Skin of body (tissue), 2 donors: ENCODE results near the gene KCNJ8. TPM values are rescaled to one million over a fixed set of nuclear protein-coding genes. Genes with fewer than 3 reads are reported as not detected.
"Not testable (repeated sequence)": the region's sequence is repeated elsewhere in the genome, so short reads cannot be mapped to it uniquely, and the experiment has no call there.

Experiments
- DNase-seq: peaks from one replicate; lab custom pipeline; 2025; lab: John Stamatoyannopoulos, UW
- total RNA-seq: library from RNA; depleted of rRNA; stranded (reverse); fragments of >200 nt; gene quantifications from one replicate; pipeline ENCODE4 v1.2.3, GENCODE V29; 2014

KCNJ8 gene
- total RNA-seq, result 30.5 TPM

DNA sequence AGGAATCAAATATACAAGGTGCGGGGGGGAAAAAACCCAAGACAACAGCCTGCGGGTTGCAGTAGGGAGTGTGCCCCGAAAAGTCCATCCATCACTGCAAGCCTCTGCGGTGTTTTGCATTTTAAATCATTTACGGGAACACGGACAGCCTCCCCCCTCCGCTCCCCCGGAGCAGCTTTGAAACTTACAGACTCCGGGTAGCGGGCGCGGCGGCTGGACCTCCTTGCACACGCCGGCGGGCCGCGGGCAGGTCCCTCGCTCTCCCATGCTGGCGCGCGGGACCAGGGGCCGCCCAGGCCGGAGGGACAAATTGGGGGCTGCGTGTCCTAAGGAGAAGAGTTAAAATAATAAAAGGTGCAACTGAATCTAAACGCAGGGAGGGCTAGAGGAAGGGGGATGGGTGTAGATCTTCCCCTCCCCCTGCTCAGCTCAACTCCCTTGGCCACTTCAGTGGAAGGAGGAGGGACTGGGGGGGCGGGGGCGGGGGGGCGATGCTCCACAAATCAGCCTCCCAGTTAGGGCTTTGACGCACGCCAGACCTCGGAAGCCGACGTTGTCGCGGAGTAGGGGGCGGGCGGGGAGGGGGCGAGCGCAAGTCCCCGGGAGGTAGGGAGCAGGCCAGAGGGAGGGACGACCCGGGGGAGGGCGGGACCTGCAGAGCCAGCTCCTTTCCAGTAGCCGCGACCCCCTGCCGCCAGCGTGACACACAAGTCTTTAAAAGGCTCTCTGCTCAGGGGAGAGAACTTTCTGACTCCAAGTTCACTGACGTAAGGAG lies at the start of gene KCNJ8:
TSS of gene KCNJ8 (minus strand) at position 349 of the 775 bp plus-strand sequence. CDS start 1,090 bp downstream, outside the sequence.
- DNase-seq, result peak; percentile 52

DNA sequence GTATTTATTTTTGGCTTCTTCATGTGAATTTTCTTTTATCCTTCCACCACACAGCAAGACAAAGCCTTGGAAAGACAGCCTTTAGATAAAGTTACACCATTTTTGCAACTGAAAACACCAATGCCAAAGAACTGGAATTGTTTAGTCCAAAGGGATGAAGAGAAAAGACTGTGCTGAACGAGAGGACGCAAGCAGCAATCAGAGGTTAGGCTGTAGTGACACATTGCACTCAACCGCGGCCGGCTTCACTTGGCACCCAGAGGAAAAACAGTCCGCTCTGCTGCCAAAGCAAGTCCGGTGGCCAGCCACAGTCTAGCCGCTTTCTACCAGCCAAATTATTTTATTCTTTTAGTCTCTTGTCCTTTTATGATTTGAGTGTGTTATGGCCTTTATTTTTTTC lies 49.1 kb upstream of the KCNJ8 start:
- no peak for DNase-seq

DNA sequence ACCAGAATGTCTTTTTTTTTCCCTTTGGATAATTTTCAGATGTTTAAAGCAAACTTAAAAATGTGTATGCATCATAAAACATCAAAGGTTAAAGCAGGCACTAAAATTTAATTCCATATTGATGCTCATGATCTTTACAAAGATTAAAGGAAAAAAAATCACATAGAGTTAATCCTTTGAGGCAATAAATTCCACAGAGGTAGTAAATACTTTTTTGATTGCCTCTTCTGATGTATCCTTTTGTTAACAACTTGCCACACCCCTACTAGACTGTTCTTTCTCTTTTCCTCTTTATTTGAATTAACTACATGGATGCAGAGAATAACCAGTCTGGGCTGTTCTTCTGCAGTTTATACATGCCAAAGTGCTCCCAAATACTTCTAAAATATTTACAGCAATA lies 45.2 kb upstream of the KCNJ8 start:
- DNase-seq, result no peak

DNA sequence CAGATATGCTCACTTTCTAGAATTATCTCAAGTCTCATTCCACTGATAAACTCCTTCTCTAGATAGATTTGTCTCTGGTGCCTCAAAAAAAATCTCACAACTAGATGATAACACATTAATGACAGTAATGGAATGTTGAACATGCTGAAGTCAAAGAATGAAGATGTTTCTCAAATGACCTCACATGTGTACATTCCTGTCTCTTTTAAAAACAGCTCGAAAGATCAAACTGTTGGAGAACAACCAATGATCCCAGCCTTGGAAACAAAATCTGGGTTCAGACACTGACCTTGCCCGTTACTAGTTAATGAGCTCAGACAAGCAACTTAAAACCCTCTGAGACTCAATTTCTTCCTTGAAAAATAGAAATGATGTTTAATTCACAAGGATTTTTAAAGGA lies 44.7 kb upstream of the KCNJ8 start:
- peak; percentile 13 for DNase-seq

DNA sequence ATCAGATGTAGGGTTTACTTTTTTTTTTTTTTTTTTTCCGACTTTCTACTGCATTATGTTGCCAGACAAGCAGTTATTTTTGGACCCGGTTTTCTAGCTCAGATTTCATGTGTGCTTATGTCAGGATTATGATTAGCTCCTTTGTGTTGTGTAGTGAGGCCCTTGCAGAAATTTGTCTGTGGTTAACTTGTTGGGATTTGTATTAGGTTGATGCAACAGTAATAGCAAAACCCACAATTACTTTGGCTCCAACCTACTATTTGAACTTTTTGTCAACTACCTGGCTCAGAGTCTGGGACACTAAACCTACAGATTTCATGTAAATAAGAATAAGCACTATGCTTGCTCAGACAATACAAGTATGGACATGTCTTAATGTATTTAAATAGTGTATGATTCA lies 44.1 kb upstream of the KCNJ8 start:
- DNase-seq, result peak; percentile 20

DNA sequence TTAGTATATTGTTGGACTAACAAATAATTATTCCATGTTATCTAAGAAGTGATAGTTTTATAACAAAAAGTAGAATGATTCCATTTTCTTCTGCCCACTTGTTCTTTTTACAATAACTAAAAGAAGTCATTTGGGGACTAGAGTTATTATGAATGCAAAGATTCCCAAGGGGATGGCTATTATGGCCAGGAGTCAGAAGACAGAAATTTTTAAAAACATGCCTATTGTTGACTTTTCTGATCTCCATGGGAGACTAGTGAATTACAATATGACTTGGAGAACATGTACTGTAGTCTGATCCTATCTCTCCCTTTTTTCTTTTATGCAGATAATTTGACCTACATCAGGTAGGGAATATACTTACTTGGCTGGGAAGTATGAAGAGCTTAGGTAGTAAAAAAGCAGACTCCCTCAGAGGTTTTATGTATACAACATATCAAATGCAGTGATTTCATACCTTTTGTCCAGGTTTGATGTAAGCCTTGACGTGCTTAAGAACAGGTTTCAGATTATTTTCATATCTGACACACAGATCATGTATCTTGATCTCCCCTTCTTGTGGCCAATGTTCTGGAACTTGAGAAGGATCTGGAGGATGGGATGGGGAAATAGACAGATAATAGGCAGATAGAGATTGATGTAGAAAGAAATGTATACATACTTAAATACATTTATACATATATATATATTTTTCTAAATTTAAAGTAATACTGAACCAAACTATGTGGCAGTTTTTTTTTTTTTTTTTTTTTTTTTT lies 41.0 kb upstream of the KCNJ8 start:
- no peak for DNase-seq

DNA sequence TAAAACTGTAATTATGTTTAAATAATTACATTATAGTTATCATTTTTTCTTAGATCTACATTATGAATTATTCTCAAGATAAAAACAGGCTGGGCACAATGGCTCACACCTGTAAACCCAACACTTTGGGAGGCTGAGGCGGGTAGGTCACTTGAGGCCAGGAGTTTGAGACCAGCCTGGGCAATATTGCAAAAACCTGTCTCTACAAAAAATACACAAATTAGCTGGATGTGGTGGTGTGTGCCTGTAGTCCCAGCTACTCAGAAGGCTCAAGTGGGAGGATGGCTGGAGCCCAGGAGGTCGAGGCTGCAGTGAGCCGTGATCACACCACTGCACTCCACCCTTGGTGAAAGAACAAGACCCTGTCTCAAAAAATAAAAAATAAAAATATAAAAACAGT lies 40.3 kb upstream of the KCNJ8 start:
- DNase-seq, result no peak

DNA sequence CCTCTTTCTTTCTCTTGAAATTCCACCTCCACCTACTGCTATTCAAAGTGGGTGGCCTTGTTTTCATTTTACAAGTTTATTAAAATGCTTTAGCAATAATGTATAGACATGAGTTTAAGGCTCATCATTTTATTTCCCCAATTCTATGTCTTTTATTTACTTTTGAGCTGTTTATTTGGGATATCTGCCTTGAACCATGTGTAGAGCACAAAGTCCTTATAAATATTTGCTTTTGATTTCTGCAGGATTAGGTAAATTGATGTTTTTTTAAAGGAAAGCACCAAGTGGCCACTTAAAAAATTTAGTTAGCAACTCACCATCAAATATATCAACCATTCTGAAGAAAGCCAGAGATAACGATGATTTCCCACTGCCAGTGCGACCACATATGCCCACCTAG lies 39.8 kb upstream of the KCNJ8 start:
- no peak for DNase-seq

DNA sequence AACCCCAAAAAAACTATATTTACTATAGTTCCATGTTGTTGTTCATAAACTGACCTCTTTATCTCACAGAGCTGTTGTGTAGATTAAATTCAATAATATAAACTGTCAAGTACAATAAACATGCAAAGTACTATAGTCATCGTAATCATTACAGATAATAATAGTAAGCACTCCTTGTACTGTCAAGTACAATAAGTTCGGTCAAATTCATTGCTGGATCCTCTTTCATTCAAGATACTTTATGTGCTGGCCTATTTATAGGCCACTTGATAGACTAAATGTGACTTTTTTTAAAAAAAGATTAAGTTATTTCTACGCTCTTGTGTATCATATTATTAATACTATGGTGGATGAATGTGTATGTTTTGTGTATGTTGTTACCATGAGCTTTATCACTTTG lies 39.2 kb upstream of the KCNJ8 start:
- DNase-seq, result no peak

DNA sequence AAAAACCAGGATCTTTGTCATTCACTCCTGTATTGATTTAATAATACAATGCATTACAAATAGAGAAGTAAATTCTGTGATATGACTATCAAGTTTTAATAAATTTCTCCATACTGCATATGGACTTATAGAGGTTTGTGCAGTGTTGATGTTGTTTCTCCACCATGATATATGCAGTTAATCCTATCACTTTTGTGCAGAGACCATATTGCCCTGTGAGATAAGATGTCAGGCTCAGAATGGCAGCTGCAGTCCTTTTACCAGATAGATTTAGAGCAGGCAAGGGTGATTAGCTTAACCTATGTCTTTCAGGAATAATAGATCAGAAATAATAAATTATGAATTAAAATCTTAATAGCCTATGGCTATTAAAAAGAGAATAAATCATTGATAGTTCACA lies 38.6 kb upstream of the KCNJ8 start:
- DNase-seq, result no peak

DNA sequence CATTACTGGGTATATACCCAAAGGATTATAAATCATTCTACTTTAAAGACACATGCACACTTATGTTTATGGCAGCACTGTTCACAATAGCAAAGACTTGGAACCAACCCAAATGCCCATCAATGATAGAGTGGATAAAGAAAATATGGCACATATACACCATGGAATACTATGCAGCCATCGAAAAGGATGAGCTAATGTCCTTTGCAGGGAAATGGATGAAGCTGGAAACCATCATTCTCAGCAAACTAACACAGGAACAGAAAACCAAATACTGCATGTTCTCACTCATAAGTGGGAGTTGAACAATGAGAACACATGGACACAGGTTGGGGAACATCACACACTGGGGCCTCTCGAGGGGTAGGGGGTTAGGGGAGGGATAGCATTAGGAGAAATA lies 37.8 kb upstream of the KCNJ8 start:
- not testable (repeated sequence) for DNase-seq

DNA sequence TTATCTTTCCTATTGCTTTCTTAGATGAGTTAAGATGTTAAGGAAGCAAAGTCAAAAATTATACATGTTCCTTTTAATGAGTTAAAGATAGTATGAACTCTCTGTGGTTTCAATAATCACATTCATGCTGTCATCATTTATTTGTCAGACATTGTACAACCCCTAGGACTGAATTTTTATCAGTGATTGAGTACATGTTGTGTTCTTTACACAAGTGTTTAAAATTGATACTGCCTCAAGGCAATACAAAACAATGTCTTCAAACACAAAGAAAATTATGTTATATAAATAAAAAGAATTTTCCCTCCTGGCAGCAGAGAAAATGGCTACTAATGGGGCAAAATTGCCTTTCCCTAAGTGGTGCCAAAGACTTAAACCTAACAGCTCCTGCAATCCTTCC lies 34.6 kb upstream of the KCNJ8 start:
- DNase-seq, result no peak

DNA sequence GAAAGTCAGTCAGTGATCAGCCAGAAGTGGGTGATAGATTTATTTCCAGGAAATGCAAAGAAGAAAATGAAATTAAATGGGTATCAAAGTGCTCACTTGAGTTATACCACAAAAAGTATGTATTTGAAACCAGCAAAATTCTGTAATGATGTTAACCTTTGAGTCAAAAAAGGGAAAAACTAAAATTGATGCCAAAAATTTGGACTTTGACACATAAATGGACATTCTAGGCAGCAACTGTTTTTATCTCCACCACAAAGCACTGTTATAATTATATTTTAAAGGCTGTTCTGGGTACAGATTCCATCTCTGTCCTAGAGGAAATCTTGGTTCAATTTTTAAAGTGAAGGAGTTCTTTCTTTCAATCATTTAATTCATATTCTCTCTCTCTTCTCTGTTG lies 31.7 kb upstream of the KCNJ8 start:
- DNase-seq, result no peak

DNA sequence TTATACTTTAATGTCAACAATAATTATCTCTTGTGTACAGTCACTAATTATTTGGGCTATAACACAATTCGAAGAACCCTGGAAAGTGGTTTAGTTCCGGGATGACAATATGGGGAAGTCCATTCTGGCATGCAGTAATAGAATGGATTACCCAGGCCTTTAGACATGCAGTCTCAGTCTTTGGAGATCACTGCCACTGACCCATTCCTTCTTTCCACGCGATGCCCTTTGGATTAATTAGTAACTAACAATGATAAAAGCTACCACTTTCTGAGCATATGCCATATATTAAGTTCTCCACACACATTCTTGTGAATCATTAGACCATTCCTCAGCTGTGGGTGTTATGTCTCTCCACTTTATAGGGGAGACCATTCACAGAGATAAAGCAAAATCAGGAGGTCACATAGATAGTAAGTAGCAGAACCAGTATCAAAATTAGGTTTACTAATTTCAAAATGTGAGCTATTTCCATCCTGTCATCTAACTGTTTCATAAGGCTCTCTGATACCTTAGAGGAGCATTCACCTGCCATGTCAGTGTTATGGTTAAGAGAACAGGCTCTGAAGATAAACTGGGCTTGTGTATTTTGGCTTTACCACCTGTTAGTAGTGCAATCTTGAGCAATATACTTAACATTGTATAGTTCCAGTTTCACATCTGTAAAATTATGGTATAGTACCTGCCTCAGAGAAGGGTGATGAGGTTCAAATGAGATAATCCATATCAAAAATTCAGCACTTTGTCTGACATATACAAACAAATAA lies 27.2 kb upstream of the KCNJ8 start:
- DNase-seq, result no peak

DNA sequence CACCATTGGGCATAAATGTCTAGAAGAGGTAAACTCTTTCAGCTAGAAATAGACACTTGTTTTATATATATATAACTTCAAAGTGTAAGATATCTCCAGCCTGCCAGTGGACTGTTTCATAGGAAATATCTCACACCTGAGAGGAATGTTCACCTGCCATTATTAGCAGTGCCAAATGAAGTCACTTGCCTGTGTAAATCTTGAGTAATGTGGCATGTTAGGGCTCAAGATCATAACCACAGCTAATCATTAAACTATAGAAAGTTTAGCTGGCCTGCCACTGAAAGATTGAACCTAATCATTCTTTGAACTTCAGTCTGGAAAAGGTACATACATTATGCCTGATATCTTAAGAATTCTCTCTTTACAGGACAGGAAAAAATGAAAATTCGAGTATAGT lies 25.5 kb upstream of the KCNJ8 start:
- DNase-seq, result no peak

DNA sequence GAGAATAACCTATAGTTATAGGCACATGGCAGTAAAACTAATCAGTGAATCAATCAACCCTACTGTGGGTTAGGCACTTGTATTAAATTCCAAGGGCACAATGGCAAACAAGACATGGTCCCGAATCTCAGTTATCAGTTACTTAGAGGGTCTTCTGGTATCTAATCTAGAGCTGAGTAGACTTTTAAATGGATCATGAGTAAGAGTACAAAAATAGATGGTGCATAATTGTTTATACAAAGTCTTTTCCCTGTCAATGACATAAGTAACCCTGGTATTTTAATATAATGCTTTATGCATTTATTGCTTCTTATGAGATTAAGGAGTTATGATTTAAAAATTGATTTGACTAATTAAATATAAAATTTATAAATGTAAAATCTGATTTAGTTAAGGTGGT lies 23.0 kb upstream of the KCNJ8 start:
- no peak for DNase-seq

DNA sequence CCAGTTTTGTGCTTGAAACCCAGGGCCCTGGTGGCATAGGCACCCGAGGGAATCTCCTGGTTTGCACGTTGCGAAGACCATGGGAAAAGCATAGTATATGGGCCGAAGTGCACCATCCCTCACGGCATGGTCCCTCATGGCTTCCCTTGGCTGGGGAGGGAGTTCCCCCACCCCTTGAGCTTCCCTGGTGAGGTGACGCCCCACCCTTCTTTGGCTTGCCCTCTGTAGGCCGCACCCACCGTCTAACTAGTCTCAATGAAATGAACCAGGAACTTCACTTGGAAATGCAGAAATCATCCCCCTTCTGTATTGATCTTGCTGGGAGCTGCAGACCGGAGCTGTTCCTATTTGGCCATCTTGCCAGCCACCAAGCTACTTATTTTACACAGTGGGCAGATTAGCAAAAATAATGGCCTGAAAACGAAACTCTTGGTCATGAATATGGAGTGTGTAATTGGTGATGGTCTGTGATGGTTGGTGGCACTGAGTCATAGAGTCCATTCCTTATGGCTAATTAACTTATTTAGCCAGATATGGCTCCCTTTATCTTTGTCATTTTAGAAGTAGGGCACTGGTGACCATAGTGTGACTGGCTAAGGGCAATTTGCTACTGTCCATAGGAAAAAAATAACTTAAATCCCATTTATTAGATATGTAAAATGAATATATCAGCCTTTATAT lies 21.3 kb upstream of the KCNJ8 start:
- DNase-seq, result no peak

DNA sequence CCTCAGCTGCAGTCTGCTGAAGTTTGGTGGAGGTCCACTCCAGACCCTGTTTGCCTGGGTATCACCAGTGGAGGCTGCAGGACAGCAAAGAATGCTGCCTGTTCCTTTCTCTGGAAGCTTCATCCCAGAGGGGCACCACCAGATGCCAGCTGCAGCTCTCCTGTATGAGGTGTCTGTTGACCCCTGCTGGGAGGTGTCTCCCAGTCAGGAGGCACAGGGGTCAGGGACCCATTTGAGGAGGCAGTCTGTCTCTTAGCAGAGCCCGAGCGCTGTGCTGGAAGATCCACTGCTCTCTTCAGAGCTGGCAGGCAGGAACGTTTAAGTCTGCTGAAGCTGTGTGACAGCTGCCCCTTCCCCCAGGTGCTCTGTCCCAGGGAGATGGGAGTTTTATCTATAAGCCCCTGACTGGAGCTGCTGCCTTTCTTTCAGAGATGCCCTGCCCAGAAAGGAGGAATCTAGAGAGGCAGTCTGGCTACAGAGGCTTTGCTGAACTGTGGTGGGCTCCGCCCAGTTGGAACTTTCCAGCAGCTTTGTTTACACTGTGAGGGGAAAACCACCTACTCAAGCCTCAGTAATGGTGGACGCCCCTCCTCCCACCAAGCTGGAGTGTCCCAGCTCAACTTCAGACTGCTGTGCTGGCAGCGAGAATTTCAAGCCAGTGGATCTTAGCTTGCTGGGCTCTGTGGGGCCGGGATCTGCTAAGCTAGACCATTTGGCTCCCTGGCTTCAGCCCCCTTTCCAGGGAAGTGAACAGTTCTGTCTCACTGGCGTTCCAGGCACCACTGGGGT lies 20.5 kb upstream of the KCNJ8 start:
- not testable (repeated sequence) for DNase-seq

DNA sequence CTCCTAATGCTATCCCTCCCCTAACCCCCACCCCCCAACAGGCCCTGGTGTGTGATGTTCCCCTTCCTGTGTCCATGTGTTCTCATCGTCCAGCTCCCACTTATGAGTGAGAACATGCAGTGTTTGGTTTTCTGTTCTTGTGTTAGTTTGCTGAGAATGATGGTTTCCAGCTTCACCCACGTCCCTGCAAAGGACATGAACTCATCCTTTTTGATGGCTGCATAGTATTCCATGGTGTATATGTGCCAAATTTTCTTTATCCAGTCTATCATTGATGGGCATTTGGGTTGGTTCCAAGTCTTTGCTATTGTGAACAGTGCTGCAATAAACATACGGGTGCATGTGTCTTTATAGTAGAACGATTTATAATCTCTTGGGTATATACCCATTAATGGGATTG lies 15.2 kb upstream of the KCNJ8 start:
- DNase-seq, result not testable (repeated sequence)

DNA sequence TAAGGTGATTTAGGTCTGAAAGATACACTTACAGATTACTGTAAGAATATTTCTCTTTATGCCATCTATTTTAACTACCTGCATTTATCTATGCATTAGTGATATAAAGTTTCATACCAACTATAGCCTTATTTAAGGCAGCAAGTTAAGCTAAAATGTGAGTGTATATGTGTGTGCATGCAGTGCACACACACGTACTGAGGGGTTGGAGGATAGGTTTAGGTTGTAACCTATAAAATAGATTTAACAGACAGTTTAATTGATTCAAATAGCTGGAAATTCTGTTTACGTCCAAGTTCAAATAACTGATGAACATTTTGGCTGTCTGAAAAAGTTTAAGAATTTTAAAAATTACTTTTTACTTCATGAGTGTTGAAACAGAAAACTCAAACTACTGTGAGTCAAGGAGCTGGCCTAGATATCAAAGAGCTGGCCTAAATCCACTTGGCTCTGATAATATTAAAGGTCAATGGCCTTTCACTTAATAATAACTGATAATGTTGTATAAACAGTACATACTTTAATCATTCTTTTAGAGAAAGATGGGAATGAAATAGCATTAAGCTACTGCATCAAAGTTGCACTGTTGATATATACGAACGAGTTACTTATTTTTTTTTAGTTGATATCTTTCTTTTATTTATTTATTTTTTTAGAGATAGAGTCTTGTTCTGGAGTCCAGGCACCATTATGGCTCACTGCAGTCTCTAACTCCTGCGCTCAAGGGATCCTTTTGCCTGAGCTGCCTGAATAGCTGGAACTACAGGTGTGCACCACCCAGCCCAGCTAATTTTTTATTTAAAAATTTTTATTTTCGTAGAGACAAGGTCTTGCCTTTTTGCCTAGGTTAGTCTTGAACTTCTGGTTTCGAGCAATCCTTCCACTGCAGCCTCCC lies 13.8 kb upstream of the KCNJ8 start:
- no peak for DNase-seq
